Measurements from ENCODE around the gene CLNK.

- TF ChIP-seq CTCF (IDR thresholded peaks at IDR 0.05; ENCODE audit: low read depth, low read length) (no peak), EZH2phosphoT487 (IDR thresholded peaks at IDR 0.05; ENCODE audit: low read depth) (no peak)
Measured at GRCh38 chr4:10466161-10466560, 218.4 kb downstream of the CLNK start.

Measured in OCI-LY3 (cell line).